NCI-H187 treated with DMSO at 0.1 percent for 48 hours (cell line): Measurements from ENCODE around the gene NABP2.
"Not testable (repeated sequence)": the region's sequence is repeated elsewhere in the genome, so short reads cannot be mapped to it uniquely, and the experiment has no call there.

Experiments
- DNase-seq: peaks from one replicate; lab custom pipeline; 2025; lab: John Stamatoyannopoulos, UW

The NABP2 gene

DNA sequence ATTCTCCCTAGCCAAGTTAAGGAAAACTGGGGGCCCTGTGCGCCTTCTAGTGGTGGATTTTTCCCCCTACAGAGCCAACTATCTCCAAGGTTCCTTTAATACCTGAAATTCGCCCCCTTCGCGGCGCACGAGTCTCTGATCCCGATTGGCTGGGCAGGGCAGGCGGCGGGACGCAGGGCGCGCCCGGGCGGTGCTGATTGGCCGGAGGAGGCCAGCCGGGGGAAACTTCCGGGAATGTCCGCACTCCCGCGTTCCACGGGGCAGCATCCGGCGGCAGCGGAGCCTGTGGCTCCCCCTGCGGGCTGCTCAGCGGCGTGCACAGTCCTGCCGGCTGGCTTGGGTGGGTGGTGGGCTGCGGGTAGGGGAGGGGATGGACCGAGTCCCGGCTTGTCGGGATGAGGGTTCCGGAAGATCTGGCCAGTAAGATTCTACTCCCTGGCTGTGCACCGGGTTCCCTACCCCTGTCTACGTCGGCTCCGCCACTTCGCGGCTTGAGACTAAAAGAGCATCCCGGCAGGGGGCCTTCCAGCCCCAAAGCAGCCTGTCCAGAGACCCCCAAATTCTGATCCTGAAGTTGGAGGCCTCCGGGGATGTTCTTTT lies at the start of gene NABP2:
TSS of gene NABP2 (plus strand) at position 241 of the 600 bp plus-strand sequence. CDS start 515 bp downstream, outside the sequence.
- peak; percentile 93 for DNase-seq

DNA sequence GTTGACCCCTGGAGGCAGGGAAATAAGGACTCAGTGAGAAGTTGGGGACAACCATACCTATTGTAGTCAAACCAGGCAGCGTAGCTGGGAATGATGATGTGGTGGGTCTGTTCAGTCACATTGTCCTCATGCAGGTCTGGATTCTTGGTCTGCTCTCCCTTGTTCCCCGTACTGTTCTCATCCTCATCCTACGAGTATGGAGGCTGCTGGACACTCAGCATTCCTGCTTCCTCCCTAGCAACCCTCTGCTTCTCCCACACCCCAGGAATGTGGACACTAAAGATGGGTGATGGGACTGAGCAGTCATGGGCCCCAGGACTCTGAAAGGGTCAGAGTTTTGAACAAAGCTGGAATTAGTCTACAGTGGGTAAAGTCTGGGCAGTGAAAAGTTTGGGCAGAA lies 45.8 kb upstream of the NABP2 start:
- no peak for DNase-seq

DNA sequence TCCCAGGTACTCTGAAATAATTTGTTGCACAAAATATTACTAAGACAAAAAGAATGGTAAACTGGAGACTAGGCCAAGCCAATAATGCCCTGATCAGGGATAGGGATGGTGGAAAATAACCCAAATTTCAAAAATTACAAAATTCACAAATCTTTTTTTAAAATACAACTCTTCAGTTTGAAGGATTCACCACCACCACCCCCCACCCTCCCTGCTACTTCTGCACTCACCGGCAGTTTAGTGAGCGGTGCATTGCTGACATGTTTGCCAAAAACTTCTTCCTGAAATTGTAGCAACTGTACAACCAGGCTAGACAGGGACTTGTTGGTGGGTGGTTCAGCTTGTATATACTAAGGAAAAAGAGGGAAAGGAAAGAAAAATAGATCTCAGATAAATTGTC lies 37.2 kb upstream of the NABP2 start:
- DNase-seq, result no peak

DNA sequence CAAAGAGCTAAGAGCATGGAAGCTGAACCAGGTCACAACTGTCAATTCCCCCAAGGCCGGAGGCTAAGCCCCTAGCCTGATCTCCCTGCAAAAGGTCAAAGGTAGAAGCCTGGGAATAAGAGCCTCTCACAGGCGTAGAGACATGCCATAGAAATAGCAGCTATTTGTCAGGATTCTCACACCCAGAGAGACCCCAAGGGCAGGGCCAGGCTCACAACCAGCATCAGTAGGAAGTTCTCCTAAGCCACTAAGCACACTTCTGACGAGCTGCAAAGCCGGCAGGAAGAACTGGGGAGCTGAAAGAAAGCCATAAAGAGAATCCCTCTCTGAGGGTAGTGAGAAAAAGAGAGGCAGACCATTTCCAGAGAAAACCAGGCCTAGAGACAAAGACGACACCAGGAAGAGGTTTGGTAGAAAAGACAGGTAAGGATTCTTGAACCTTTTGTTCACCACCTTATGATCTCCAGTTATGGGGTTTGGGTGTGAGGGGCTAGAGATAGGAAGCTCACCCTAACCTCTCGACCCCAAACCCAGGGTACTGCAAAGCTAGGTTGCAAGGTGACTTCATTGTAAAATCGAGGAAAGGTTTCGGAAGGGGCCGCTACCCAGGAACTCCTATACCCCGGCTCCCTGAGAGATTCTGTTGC lies 35.9 kb upstream of the NABP2 start:
- DNase-seq, result no peak

DNA sequence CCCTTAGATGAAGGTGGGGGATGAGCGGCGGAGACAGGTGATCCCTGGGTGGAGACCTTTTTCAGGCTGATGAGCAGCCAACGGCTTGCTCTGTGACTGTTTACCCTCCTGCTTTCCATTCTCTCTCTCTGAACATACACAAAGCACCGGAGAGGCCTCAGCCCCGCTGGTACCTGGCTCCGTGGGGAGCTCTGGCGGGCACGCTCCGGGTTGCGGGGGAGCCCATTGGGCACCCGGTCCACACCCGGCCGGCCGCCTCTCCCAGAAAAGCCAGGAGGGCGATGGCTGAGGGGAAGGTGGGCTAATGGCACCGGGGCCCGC lies 35.4 kb upstream of the NABP2 start:
- no peak for DNase-seq

DNA sequence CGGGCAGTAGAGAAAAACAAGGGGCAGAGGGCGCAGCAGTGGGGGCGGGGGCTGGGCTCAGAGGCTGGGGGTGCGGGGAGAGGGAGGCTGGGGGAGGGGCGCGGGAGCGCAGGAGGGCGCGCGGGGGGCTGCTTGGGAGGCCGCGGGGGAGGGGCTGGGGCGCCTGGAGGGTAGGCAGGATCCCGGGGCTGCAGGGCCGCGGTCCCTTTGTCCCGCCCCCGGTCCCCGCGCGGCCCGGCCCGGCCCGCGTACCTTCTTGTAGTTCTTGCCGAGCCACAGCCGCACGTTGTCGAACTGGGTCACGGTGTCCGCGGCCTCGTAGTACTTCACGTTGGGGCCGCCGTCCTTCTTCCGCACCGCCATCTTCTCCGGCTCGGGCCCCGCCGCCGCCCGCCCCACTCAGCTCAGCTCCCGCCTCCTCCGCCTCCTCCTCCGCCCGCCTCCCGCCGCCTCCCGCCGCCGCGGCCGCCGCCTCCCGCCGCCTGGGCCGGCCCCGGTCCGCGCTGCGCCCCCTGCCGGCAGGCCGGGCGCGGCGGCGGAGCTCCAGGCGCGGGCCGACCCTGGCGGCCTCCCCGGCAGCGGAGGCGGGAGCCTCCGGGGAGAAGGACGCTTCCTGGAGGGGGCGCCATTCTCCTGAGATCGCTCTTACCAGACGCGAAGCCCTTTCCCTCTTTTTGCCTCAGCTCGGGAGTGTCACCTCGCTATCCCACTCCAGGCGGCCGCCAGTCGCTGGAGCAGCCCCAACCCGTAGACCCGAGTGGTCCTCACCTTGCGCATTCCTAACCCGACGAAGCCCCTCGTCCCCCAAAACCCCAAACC lies 34.8 kb upstream of the NABP2 start, which contains the start of gene SMARCC2:
TSS of gene SMARCC2 (minus strand) at position 385 of the 819 bp plus-strand sequence. CDS start at position 363, 22 bp downstream.
- peak; percentile 37 for DNase-seq

DNA sequence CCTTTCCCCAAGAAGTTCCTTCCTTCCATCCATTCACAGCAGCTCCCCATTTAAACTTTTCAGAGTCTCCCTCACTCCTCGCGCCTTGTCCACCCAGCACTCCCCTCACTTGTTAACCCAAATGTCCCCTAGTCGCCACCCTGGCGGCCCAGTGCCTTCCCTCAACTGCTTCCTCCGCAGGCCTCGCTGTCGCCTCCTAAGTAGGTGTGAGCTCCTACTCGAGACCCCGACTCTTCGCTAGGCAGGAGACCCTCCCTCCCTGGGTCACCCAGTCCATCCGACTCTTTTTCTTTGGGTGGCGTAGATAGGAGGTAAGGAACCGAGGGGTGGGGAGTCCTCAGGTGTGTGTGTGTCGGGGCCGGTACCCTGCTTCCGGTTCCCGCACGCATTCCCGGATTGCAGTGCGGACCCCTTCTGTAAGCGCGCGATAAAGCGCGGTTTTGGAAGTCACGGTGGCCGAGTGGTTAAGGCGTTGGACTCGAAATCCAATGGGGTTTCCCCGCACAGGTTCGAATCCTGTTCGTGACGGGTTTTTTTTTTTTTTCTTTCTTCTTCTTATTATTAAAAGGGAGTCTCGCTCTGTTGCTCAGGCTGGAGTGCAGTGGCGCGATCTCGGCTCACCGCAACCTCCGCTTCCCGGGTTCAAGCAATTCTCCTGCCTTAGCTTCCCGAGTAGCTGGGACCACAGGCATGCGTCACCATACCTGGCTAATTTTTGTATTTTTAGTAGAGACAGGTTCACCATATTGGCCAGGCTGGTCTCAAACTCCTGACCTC lies 34.0 kb upstream of the NABP2 start:
- DNase-seq, result peak; percentile 60

DNA sequence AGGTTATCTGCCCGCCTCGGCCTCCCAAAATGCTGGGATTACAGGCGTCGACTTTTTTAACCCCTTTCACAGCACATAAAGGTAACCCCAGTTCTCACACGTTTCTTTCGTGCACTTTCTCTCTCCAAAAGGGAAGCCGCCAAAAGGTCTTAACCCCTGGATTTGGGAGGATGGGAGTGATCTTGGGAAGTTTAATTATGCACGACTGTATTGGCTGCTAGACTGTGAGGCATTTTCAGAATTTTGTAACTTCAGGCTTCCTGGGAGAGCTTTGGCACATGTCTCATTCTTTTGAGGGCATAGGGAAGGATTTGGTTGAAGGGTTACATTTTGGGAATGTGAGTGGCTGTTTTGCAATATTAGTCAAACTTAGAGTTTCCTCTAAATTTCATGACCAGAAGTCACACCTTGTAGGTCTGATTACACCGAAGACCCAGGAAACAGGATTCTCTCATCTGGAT lies 33.4 kb upstream of the NABP2 start:
- DNase-seq, result no peak

DNA sequence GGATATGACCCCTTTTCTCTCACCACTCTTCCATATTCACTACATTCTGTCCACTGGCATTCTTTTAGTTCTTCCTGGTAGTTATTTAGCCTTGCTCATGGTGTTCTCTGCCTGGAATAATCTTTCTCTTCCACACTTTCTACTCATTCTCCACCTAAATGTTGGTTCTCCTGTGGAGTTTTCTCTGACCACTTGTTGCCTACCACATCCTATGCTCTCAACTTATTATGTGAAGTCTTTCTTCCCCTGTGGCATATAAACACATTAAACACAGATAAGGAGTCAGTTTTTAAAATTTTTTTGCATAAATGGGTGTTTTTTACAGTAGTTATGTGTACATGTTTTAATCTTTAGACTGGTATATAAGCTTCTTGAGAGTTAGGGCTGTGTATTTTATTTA lies 31.6 kb upstream of the NABP2 start:
- DNase-seq, result no peak

DNA sequence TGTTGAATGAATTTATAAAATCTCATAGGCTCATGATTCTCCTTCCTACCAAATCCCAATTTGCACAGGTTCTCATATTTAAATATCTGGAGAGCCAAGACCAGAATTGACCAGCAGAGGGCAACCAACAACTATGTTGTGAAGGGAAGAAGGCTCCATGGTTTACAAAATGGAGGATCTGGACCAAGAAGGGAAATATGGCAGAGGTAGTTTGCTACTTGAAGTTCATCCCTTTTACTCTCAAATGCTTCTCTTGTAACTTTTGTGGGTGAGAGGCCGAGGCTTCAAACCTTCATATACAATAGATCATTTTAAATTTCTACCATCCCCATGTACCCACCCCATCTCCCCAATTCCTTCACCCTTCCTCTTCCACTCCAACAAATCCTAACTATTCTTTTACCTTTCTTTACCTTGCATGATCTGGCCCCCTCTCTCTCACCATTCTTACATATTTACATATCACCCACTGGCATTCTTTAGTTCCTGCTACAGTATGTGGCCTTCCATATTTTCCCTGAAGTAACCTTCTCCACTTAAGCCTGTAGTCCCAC lies 31.0 kb upstream of the NABP2 start:
- peak; percentile 75 for DNase-seq

DNA sequence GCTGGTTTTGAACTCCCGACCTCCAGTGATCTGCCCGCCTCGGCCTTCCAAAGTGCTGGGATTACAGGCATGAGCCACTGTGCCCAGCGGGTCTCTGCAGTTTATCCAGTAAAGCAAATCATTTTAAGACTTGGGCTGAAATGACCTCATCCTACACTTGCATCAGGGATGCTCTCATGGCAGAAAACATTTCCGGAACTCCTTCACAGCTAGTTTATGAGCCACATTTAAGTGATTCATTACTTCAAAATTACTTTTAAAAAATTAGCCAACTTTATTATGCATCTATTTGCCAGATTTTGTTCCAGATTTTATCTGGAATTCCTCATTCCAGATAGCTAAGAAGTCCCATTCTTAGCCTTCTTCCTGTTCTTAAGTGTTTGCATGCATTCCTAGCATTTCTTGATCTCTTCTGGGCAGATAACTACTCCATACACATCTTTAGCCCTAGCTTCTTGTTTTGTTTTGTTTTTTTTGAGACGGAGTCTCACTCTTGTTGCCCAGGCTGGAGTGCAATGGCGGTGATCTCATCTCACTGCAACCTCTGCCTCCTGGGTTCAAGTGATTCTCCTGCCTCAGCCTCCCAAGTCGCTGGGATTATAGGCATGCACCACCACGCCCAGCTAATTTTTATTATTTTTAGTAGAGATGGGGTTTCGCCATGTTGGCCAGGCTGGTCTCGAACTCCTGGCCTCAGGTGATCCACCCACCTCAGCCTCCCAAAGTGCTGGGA lies 27.2 kb upstream of the NABP2 start:
- DNase-seq, result not testable (repeated sequence)

DNA sequence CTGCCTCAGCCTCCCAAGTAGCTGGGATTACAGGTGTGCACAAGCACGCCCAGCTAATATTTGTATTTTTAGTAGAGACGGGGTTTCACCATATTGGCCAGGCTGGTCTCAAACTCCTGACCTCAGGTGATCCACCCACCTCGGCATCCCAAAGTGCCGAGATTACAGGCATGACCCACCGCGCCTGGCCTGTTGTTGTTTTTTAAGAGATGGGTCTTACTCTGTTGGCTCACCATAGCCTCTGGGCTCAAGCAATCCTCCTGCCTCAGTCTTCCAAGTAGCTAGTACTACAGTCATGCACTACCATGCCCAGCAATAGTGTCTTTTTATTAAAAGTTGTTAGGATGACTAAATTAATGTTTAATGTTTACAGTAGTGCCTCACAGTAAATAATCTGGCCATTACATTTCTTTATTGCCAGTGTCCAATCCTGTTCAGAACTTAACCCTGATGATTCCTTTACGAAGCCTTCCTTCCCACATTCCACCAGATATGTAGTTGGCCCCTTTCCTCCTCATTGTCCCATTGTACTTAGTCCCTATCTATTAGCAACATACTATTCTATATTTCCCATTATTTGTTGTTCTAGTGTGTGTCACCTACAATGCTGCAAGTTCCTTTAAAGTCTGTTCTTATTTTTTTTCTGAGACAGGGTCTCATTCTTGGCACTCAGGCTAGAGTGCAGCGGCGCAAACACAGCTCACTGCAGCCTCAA lies 26.1 kb upstream of the NABP2 start:
- no peak for DNase-seq

DNA sequence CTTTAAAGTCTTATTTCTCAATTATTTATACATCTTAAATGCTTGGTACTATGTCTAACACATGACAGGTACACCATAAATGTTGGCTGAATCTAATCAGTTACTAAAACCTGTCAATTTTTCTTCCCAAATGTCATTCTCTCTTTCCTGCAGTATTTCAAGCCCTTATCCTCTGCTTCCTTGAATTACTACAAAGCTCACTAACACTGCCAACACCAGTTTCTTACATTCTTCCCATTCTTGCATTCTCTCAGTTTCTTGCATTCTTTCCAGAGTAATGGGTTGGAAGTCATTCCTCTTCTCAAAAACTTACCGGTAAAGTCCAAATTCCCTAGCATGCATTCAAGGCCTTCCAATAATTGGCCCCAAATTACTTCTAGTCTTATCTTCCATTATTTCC lies 25.3 kb upstream of the NABP2 start:
- no peak for DNase-seq

DNA sequence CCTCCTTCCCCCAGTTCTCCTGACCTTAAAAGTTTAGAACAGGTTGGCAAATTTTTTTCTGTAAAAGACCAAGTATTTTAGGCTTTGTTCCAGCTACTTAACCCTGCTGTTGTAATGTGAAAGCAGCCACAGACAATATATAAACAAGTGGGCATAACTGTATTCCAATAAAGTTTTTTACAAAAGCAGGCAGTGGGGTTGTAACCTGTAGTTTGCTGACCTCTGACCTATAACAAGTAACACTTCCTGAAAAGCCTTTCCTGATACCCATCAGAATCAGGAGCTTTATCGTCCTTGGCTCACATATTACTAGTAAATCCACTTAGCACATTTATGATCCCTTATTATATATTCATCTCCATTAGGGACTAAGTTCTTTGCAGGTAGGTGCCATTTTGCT lies 21.8 kb upstream of the NABP2 start:
- no peak for DNase-seq

DNA sequence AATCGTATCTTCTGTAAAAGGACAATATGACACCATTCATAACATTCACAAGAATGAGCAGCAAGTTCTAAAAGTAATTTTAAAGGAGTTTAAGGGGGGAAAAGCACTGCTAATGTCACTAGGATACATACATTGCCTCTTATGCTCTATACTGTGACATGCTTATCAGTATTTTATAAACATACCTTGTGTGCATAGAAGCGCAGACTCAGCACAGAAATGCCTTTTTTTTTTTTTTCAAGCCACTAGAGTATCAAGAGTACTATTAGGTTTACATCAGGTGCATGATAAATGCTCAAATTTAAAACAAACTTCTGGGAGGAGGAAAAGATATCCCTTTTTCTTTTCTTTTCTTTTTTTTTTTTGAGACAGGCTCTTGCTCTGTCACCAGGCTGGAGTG lies 21.3 kb upstream of the NABP2 start:
- DNase-seq, result no peak

DNA sequence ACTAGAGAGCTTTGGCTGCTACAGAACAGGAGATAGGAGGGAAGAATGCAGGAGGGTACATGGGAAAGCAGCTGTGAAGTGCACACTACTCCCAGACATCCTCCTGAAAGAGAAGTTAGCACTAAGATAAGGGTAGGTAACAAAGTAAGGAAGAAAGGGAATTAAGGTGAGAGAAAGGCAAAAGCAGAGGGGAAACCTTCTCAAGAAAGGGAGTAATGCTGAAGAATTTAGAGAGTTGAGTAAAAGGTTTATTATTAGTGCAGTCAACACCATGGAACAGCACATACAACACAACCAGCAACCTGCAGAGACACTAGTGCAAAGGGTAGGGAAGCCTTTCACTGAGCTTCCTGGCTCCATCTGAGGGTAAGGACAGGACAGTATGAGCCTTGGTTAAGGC lies 19.9 kb upstream of the NABP2 start:
- no peak for DNase-seq

DNA sequence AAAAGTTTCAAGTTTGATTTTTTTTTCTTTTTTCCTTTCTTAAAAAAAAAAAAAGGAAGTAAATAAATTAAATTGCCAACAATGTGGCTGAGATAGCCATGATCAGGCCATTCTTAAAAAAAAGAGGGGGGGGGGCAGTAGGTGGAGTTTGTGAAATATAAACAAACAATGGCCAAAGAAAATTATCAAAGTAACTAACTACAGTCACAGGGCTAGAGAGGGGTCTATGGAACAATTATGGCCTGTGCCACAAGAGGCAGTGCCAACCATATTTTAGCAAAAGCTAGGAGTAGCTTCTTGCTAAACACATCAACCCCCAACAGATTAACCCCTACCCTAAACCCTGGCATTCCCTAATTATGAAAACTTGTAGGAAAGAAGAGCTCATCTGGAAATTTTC lies 18.7 kb upstream of the NABP2 start:
- no peak for DNase-seq

DNA sequence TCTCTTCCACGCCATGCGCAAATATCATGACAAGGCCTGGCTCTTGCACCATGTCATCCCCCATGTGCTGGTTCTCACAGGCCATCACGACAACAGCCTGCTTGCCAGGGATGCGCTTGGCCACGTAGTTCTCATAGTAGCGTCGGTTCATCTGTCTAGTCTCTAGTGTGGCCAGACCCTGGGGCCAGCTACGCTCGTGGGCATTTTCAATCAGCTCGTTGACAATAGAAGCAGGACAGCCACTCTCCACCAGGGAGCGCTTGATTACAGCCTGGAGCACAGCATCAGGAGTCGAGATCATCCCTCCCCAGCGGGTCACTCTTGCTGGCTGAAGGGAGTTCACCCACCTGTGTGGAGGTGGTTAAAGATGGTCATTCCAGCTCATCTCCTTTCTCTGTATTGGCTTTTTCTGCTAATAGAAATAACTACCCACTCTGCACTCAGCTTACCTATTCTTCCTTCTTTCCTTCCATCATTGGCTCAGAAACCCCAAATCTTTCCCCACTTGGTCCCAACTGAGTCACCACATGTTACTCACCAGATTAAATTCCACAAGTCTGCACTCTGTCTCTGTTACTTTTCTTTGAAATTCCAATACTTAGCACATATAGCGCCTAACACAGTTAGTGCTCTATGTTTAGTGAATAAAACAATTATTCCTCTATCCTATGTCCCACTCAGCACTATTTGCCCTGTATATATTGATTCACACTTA lies 17.5 kb upstream of the NABP2 start:
- DNase-seq, result no peak

DNA sequence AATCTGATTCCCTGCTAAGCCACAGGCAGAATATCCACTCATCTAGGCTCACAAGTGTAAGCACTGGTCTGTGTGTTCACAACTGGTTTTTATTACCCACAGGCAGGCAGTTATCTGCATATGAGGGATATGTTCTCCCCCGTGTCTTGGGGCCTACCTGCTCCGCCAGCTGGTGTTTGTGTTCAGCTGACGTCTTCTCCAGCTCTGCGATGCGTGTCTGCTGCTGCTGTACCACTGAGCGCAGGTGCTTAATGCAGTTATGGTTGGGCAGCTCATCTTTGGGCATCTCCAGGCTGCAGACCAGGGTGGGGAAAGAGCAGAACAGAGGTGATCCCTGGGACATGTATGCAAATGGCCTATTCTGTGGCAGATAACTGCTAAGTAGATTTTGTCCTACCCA lies 16.1 kb upstream of the NABP2 start:
- no peak for DNase-seq

DNA sequence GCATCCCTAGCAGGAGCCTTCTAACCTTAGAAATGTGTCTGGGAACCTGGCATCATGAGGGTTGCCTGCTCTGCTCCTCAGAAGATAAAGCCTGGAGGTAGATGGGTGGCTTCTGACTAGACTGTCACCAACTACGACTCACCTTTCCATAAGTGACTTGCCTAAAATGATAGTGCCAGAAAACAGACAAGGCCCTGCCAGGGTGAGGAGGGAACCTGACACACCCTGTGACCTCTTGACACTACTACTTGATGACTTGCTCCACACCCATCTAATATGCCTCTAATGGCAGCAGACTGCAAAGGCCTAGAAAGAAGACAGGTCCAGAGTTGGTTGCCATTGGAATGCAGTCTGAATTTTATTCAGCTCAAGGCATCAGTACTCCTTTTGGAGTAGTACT lies 11.8 kb upstream of the NABP2 start:
- DNase-seq, result no peak
